Effector memory CD4-positive, alpha-beta T cell (primary cell): ENCODE measurements around the gene WDR81.
"Not testable (repeated sequence)": the region's sequence is repeated elsewhere in the genome, so short reads cannot be mapped to it uniquely, and the experiment has no call there.

ENCODE experiments used
- DNase-seq, 3 donors: peaks; one replicate each; pipeline ENCODE4 v3.0.0-alpha.2; 2020
- H3K27ac ChIP-seq: 2 replicates; pipeline ENCODE4 v1.7.0; 2013; ENCODE audit warnings: mild to moderate bottlenecking, low read length, moderate library complexity; ENCODE audit not compliant: insufficient read depth, poor library complexity, severe bottlenecking
- H3K27me3 ChIP-seq: replicated peaks from 2 replicates; pipeline ENCODE4 v1.7.0; 2013; ENCODE audit warnings: mild to moderate bottlenecking, low read length; ENCODE audit not compliant: insufficient read depth, control insufficient read depth, poor library complexity, severe bottlenecking
- H3K36me3 ChIP-seq: 2 replicates; pipeline ENCODE4 v1.7.0; 2013; ENCODE audit warnings: mild to moderate bottlenecking, low read length, moderate library complexity; ENCODE audit not compliant: control insufficient read depth, insufficient read depth
- H3K4me1 ChIP-seq: 2 replicates; pipeline ENCODE4 v1.7.0; 2013; ENCODE audit warnings: low read length, mild to moderate bottlenecking; ENCODE audit not compliant: control insufficient read depth, insufficient read depth, poor library complexity, severe bottlenecking
- H3K4me3 ChIP-seq: 2 replicates; pipeline ENCODE4 v1.7.0; 2013; ENCODE audit warnings: low read length, low read depth, mild to moderate bottlenecking; ENCODE audit not compliant: insufficient read depth, poor library complexity, severe bottlenecking
- H3K9me3 ChIP-seq: 2 replicates; pipeline ENCODE4 v1.7.0; 2013; ENCODE audit warnings: mild to moderate bottlenecking, low read length, moderate library complexity; ENCODE audit not compliant: control insufficient read depth

Gene WDR81

GRCh38 chr17:1741899-1742298 is 17.4 kb downstream of the WDR81 start:
- DNase-seq, H3K4me1 ChIP-seq, H3K9me3 ChIP-seq, H3K27ac ChIP-seq, H3K27me3 ChIP-seq, H3K4me3 ChIP-seq: not testable (repeated sequence)
- peaks cover 10% of the 10 kb centered on the region for H3K36me3 ChIP-seq

DNA sequence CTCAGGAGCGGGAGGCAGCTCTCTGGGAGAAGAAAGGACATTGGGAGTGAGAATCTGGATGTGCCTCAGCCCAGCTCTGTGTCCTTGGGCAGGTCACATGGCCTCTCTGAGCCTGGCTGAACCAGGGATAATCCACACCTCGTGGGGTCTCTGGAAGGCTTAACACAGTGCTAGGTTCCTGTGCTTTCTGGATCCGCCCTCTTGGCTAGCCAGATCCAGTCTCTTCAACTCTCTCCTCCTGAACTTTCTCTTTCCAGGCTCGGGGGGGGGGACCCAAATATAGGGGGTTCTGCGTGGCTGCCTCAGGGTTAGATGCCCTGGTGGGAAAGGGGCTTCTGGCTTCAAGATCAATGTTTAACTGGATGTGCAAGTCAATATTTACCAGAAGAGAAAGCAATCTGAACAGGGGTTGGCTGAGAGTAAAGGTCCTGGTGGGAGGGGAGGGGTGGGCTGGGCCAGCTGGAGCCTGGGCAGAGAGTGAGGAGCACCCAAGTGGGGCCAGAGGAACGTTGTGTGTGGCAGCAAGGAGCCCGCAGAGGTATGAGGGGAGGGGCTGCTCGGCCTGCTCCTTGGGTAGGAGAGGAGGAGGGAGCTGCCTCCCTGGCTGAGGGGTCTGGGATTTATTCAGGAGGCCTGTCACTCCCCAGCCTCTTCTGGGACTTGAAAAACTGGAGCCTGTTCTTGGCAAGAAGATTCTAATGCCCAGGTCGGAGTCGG is 18.0 kb downstream of the WDR81 start, which contains the start of gene SERPINF2:
SERPINF2 (plus strand) TSS at position 501 of the 717 bp plus-strand sequence. CDS start 2,125 bp downstream, outside the sequence.
- Histone ChIP-seq H3K27ac (no peak within 1 kb of the TSS), H3K4me3 (no peak within 1 kb of the TSS), H3K27me3 (no peaks in the 10 kb centered on the region), H3K9me3 (no peaks in the 10 kb centered on the region), H3K4me1 (no peaks in the 10 kb centered on the region), H3K36me3 (peaks cover 5% of the 10 kb centered on the region)
- no peak for DNase-seq

- H3K4me1 ChIP-seq: no peaks in the 10 kb centered on the region
- no peaks in the 10 kb centered on the region for H3K36me3 ChIP-seq
- DNase-seq: no peak
- H3K27me3 ChIP-seq: no peaks in the 10 kb centered on the region
- no peak overlapping the region for H3K4me3 ChIP-seq
- H3K27ac ChIP-seq: no peak overlapping the region
- H3K9me3 ChIP-seq: no peaks in the 10 kb centered on the region
These were observed 18.6 kb downstream of the WDR81 start for GRCh38 chr17:1743088-1743439.

DNA sequence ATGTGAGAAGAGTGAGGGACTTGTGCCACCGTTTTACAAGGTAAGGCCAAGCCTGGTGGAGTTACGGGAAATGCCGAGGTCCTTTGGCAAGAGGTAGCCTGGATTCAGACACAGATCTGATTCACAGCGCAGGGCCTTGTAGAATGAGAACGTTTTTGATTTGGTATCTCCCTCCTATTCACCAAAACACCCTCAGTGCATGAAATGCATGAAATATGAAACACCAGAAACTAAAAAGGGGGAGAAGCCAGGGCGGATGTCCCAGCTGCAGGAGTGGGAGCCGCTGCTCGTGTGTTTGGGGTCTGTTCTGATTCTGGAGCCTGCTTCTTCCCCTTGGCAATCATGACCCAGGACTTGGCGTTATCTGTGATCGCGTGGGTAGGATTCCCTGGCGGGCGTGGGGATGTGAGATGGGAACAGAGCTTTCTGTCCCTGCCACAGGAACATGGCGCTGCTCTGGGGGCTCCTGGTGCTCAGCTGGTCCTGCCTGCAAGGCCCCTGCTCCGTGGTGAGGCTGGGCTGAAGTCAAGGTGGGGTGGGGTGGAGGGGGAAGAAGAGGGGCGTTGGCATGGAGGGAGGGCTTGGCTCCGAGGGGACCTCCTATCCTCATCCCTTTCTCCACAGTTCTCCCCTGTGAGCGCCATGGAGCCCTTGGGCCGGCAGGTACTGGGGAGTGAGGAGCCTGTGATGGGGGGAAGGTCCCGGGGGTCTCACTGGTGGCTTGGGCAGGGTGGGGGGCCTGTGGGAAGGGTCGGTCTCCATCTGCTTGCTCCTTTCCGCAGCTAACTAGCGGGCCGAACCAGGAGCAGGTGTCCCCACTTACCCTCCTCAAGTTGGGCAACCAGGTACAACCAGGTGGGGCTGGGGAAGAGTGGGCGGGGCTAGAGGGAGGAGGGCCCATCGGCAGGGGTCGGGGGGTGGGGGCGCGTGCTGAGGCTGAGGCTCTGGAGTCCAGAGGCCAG is 20.3 kb downstream of the WDR81 start:
- no peak for DNase-seq
- no peak overlapping the region for H3K4me3 ChIP-seq
- H3K27ac ChIP-seq: no peak overlapping the region
- H3K27me3 ChIP-seq: no peaks in the 10 kb centered on the region
- no peaks in the 10 kb centered on the region for H3K4me1 ChIP-seq
- no peaks in the 10 kb centered on the region for H3K9me3 ChIP-seq
- H3K36me3 ChIP-seq: no peaks in the 10 kb centered on the region

DNA sequence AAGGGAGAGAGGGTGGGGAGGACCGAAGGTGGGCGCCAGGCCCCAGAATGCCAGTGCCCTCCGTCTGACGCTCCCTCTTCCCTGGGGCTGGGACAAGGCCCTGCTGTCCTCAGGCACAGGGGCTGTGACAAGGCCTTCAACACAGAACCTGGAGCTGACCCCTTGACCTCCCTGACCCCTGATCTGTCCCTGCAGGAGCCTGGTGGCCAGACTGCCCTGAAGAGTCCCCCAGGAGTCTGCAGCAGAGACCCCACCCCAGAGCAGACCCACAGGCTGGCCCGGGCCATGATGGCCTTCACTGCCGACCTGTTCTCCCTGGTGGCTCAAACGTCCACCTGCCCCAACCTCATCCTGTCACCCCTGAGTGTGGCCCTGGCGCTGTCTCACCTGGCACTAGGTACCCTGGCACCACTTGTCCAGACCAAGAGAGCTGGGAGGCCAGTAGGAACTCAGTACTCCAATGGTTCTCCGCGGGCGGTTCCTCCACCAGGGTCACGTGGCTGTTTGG is 21.1 kb downstream of the WDR81 start:
- no peaks in the 10 kb centered on the region for H3K9me3 ChIP-seq
- H3K4me1 ChIP-seq: no peaks in the 10 kb centered on the region
- H3K4me3 ChIP-seq: no peak overlapping the region
- H3K36me3 ChIP-seq: no peaks in the 10 kb centered on the region
- H3K27ac ChIP-seq: no peak overlapping the region
- no peaks in the 10 kb centered on the region for H3K27me3 ChIP-seq
- no peak for DNase-seq

GRCh38 chr17:1746975-1747543 is 22.6 kb downstream of the WDR81 start:
- no peaks in the 10 kb centered on the region for H3K9me3 ChIP-seq

GRCh38 chr17:1750628-1751027 is 26.1 kb downstream of the WDR81 start:
- Histone ChIP-seq H3K27me3 (no peaks in the 10 kb centered on the region), H3K27ac (no peak overlapping the region), H3K36me3 (no peaks in the 10 kb centered on the region), H3K4me1 (no peaks in the 10 kb centered on the region), H3K9me3 (no peaks in the 10 kb centered on the region), H3K4me3 (no peak overlapping the region)
- no peak for DNase-seq

More at GRCh38 chr17:1746975-1747543, 22.6 kb downstream of the WDR81 start:
- no peak for DNase-seq
- H3K27me3 ChIP-seq: no peaks in the 10 kb centered on the region
- H3K4me1 ChIP-seq: no peaks in the 10 kb centered on the region
- no peaks in the 10 kb centered on the region for H3K36me3 ChIP-seq
- H3K27ac ChIP-seq: no peak overlapping the region
- H3K4me3 ChIP-seq: no peak overlapping the region

GRCh38 chr17:1752425-1753262 is 28.1 kb downstream of the WDR81 start:
- Histone ChIP-seq H3K27me3 (no peaks in the 10 kb centered on the region), H3K27ac (no peak overlapping the region), H3K36me3 (no peaks in the 10 kb centered on the region), H3K4me3 (no peak overlapping the region), H3K4me1 (no peaks in the 10 kb centered on the region), H3K9me3 (no peaks in the 10 kb centered on the region)
- no peak for DNase-seq

GRCh38 chr17:1753767-1754429 is 29.4 kb downstream of the WDR81 start:
- Histone ChIP-seq H3K4me1 (no peaks in the 10 kb centered on the region), H3K27ac (no peak overlapping the region), H3K27me3 (no peaks in the 10 kb centered on the region), H3K9me3 (no peaks in the 10 kb centered on the region), H3K4me3 (no peak overlapping the region), H3K36me3 (no peaks in the 10 kb centered on the region)
- DNase-seq: no peak
